ENCODE data around the gene KIF6. TPM values are rescaled to one million over a fixed set of nuclear protein-coding genes. Genes with fewer than 3 reads are reported as not detected.
"Not testable (repeated sequence)": the region's sequence is repeated elsewhere in the genome, so short reads cannot be mapped to it uniquely, and the experiment has no call there.

KIF6 gene
- total RNA-seq, 1 donor from 2014 or later: 0.78 TPM

GRCh38 chr6:39289490-39289889, 435.7 kb downstream of the KIF6 start:
- no peak for DNase-seq (ENCODE audit: low spot score)

GRCh38 chr6:39287601-39288000, 437.6 kb downstream of the KIF6 start:
- DNase-seq (ENCODE audit: low spot score): no peak

GRCh38 chr6:39286596-39286995, 438.6 kb downstream of the KIF6 start:
- not testable (repeated sequence) for DNase-seq (ENCODE audit: low spot score)

GRCh38 chr6:39282774-39283173, 442.4 kb downstream of the KIF6 start:
- no peak for DNase-seq (ENCODE audit: low spot score)

- no peak for DNase-seq (ENCODE audit: low spot score)
These were observed 443.8 kb downstream of the KIF6 start for GRCh38 chr6:39281312-39281980.

- DNase-seq (ENCODE audit: low spot score): peak; percentile 64
These were observed 444.9 kb downstream of the KIF6 start for GRCh38 chr6:39280247-39280731.

Other genes with a start within 250 kb of the KIF6 start
- 23.0 TPM for gene DAAM2, start 67.0 kb upstream of the KIF6 start, total RNA-seq
- 34.8 TPM for gene MOCS1, start 209.1 kb upstream of the KIF6 start, total RNA-seq